OCI-LY1 (cell line): ENCODE results near the gene LDLRAD4.

Experiments
- H2AFZ ChIP-seq: fragments of 200-600 bp; sonication (generic), shearing (Covaris generic); 2 replicates; pipeline ENCODE4 v1.6.0; 2014; ENCODE audit warnings: antibody characterized with exemption, mild to moderate bottlenecking, low read length
- H3F3A ChIP-seq: fragments of 200-600 bp; sonication (generic), shearing (Covaris generic); 2 replicates; pipeline ENCODE4 v1.6.0; 2014; ENCODE audit warnings: mild to moderate bottlenecking, antibody characterized with exemption, low read length, moderate library complexity; ENCODE audit not compliant: insufficient read depth
- H3K27ac ChIP-seq: fragments of 200-600 bp; sonication (generic); 2 replicates; pipeline ENCODE4 v1.5.1; 2014; ENCODE audit warnings: low read length, mixed run types, mild to moderate bottlenecking, low read depth; ENCODE audit not compliant: poor library complexity, severe bottlenecking
- H3K27me3 ChIP-seq: fragments of 200-600 bp; sonication (generic); 2 replicates; pipeline ENCODE4 v1.6.0; 2014; ENCODE audit warnings: antibody characterized with exemption, mild to moderate bottlenecking, low read length, moderate library complexity; ENCODE audit not compliant: insufficient read depth
- H3K36me3 ChIP-seq: fragments of 200-600 bp; sonication (generic); 2 replicates; pipeline ENCODE4 v1.6.1; 2014; ENCODE audit warnings: mild to moderate bottlenecking, antibody characterized with exemption, low read length, moderate library complexity, mixed read lengths; ENCODE audit not compliant: insufficient read depth
- H3K4me1 ChIP-seq: fragments of 200-600 bp; sonication (generic); 2 replicates; pipeline ENCODE4 v1.5.1; 2014; ENCODE audit warnings: mild to moderate bottlenecking, low read length, moderate library complexity; ENCODE audit not compliant: insufficient read depth, severe bottlenecking
- H3K4me2 ChIP-seq: fragments of 200-600 bp; sonication (generic), shearing (Covaris generic); 2 replicates; pipeline ENCODE4 v1.6.1; 2014; ENCODE audit warnings: low read length
- H3K4me3 ChIP-seq: fragments of 200-600 bp; sonication (generic); 2 replicates; pipeline ENCODE4 v1.5.1; 2014; ENCODE audit warnings: low read length, low read depth, mild to moderate bottlenecking, mixed read lengths; ENCODE audit not compliant: poor library complexity, severe bottlenecking
- H3K79me2 ChIP-seq: fragments of 200-600 bp; shearing (Covaris generic); 2 replicates; pipeline ENCODE4 v1.6.1; 2016; ENCODE audit warnings: mixed run types, low read length, mixed read lengths; ENCODE audit not compliant: insufficient read depth
- H3K9ac ChIP-seq: fragments of 200-600 bp; sonication (generic), shearing (Covaris generic); 2 replicates; pipeline ENCODE4 v1.6.1; 2014; ENCODE audit warnings: mild to moderate bottlenecking, low read length, mixed read lengths
- H3K9me2 ChIP-seq: fragments of 200-600 bp; sonication (generic), shearing (Covaris generic); 2 replicates; pipeline ENCODE4 v1.6.1; 2014; ENCODE audit warnings: low read depth, mild to moderate bottlenecking, low read length, mixed read lengths
- H3K9me3 ChIP-seq: fragments of 200-600 bp; shearing (Covaris generic); 2 replicates; pipeline ENCODE4 v1.6.1; 2014; ENCODE audit warnings: low read length, mixed read lengths
- H4K20me1 ChIP-seq: fragments of 200-600 bp; sonication (generic), shearing (Covaris generic); 2 replicates; pipeline ENCODE4 v1.6.0; 2016; ENCODE audit warnings: mild to moderate bottlenecking, low read length; ENCODE audit not compliant: insufficient read depth
- CTCF ChIP-seq: fragments of 200-600 bp; sonication (generic), shearing (Covaris generic); IDR thresholded peaks from 2 replicates; pipeline ENCODE4 v1.5.1; 2017; ENCODE audit warnings: mild to moderate bottlenecking, antibody characterized with exemption, low read length, moderate library complexity, mixed read lengths
- EZH2 ChIP-seq: fragments of 200-600 bp; sonication (generic), shearing (Covaris generic); IDR thresholded peaks from 2 replicates; pipeline ENCODE4 v1.8.0; 2017; ENCODE audit warnings: borderline replicate concordance, mixed run types, mild to moderate bottlenecking, antibody characterized with exemption, low read length, moderate library complexity, mixed read lengths

LDLRAD4 gene

GRCh38 chr18:13192970-13193369 is 25.6 kb upstream of the LDLRAD4 start:
- no peak overlapping the region for H2AFZ ChIP-seq
- no peak overlapping the region for H3K9ac ChIP-seq
- H3K36me3 ChIP-seq = no peaks in the 10 kb centered on the region
- no peak for TF ChIP-seq CTCF
- no peak for TF ChIP-seq EZH2
- no peaks in the 10 kb centered on the region for H3K9me3 ChIP-seq
- no peaks in the 10 kb centered on the region for H3K4me1 ChIP-seq
- no peaks in the 10 kb centered on the region for H3K9me2 ChIP-seq
- no peaks in the 10 kb centered on the region for H3K79me2 ChIP-seq
- no peaks in the 10 kb centered on the region for H4K20me1 ChIP-seq
- no peak overlapping the region for H3K4me2 ChIP-seq
- no peak overlapping the region for H3K4me3 ChIP-seq
- no peaks in the 10 kb centered on the region for H3K27me3 ChIP-seq
- H3K27ac ChIP-seq = no peak overlapping the region
- no peaks in the 10 kb centered on the region for H3F3A ChIP-seq

- Histone ChIP-seq H3K9me3 (peaks cover 6% of the 10 kb centered on the region; the same call in 1 of the 2 replicates), H3K4me2 (no peak overlapping the region), H3K36me3 (no peaks in the 10 kb centered on the region), H3F3A (no peaks in the 10 kb centered on the region), H3K4me3 (no peak overlapping the region), H2AFZ (no peak overlapping the region), H3K9ac (no peak overlapping the region), H3K27ac (no peak overlapping the region), H3K27me3 (no peaks in the 10 kb centered on the region), H3K79me2 (no peaks in the 10 kb centered on the region), H4K20me1 (no peaks in the 10 kb centered on the region), H3K4me1 (no peaks in the 10 kb centered on the region), H3K9me2 (no peaks in the 10 kb centered on the region)
- TF ChIP-seq EZH2 (no peak), CTCF (no peak)
Measured at GRCh38 chr18:13194239-13194638, 24.3 kb upstream of the LDLRAD4 start.

GRCh38 chr18:13198701-13199100 is 19.9 kb upstream of the LDLRAD4 start:
- no peaks in the 10 kb centered on the region for H4K20me1 ChIP-seq
- H3K4me1 ChIP-seq = no peaks in the 10 kb centered on the region
- no peaks in the 10 kb centered on the region for H3F3A ChIP-seq
- no peak overlapping the region for H3K27ac ChIP-seq
- H3K79me2 ChIP-seq = no peaks in the 10 kb centered on the region
- peaks cover 12% of the 10 kb centered on the region for H3K27me3 ChIP-seq
- TF ChIP-seq EZH2 (no peak), CTCF (no peak)
- no peaks in the 10 kb centered on the region for H3K9me2 ChIP-seq
- no peak overlapping the region for H3K9ac ChIP-seq
- H3K9me3 ChIP-seq = peaks cover 13% of the 10 kb centered on the region
- H3K36me3 ChIP-seq = no peaks in the 10 kb centered on the region
- H3K4me2 ChIP-seq = no peak overlapping the region
- H3K4me3 ChIP-seq = no peak overlapping the region
- no peak overlapping the region for H2AFZ ChIP-seq
